ENCODE results near the gene IL1RN. TPM values are rescaled to one million over a fixed set of nuclear protein-coding genes. Genes with fewer than 3 reads are reported as not detected.

Gene IL1RN
- total and polyA plus RNA-seq, 2 of the 13 experiments (the other 11 are each of a cell fraction or from before 2014, with no cell fraction given): 21.2 to 101 TPM

- TF ChIP-seq ZFP91 (CRISPR knock-in tag; IDR thresholded peaks at IDR 0.05; ENCODE audit: borderline replicate concordance) (peak; percentile 65; the same call in 1 of the 2 replicates), FOSL1 (CRISPR knock-in tag; IDR thresholded peaks at IDR 0.05; ENCODE audit: borderline replicate concordance) (no peak), ZNF230 (CRISPR knock-in tag; IDR thresholded peaks at IDR 0.05) (0 out of 2 replicates have a peak, but pooled peaks have one; percentile 23), ZNF580 (CRISPR knock-in tag; IDR thresholded peaks at IDR 0.05; ENCODE audit: borderline replicate concordance, low read depth) (no peak), ZNF207 (IDR thresholded peaks at IDR 0.05; ENCODE audit: borderline replicate concordance) (no peak), MED13 (CRISPR knock-in tag; IDR thresholded peaks at IDR 0.05) (no peak), RARA (CRISPR knock-in tag; IDR thresholded peaks at IDR 0.05) (no peak), ZNF7 (CRISPR knock-in tag; IDR thresholded peaks at IDR 0.05) (no peak), RNF2 (conservative IDR thresholded peaks at IDR 0.05; ENCODE audit: low read depth) (peak; percentile 60; the same call in 1 of the 2 replicates), REL (CRISPR knock-in tag; conservative IDR thresholded peaks at IDR 0.05) (no peak), SNAPC2 (CRISPR knock-in tag; IDR thresholded peaks at IDR 0.05) (no peak), ZNF546 (CRISPR knock-in tag; conservative IDR thresholded peaks at IDR 0.05) (no peak; the same call in 1 of the 2 replicates), ZNF883 (CRISPR knock-in tag; IDR thresholded peaks at IDR 0.05; ENCODE audit: not compliant biosample characterization) (no peak), ATAD3A (CRISPR knock-in tag; IDR thresholded peaks at IDR 0.05) (no peak), ZNF235 (CRISPR knock-in tag; IDR thresholded peaks at IDR 0.05; ENCODE audit: borderline replicate concordance) (no peak), TGIF2 (CRISPR knock-in tag; IDR thresholded peaks at IDR 0.05) (no peak), MLLT10 (CRISPR knock-in tag; IDR thresholded peaks at IDR 0.05) (no peak), ZNF674 (CRISPR knock-in tag; IDR thresholded peaks at IDR 0.05; ENCODE audit: low read depth) (no peak), ZNF557 (CRISPR knock-in tag; IDR thresholded peaks at IDR 0.05) (no peak), ZHX2 (IDR thresholded peaks at IDR 0.05; ENCODE audit: low read depth) (no peak), ZHX2 (CRISPR knock-in tag; IDR thresholded peaks at IDR 0.05; ENCODE audit: borderline replicate concordance) (no peak), GMEB1 (CRISPR knock-in tag; IDR thresholded peaks at IDR 0.05; ENCODE audit: borderline replicate concordance) (no peak)
Measured at GRCh38 chr2:113157118-113157896, 29.9 kb downstream of the IL1RN start (continued).
